ENCODE data around the gene ANKRD13A.

DNA sequence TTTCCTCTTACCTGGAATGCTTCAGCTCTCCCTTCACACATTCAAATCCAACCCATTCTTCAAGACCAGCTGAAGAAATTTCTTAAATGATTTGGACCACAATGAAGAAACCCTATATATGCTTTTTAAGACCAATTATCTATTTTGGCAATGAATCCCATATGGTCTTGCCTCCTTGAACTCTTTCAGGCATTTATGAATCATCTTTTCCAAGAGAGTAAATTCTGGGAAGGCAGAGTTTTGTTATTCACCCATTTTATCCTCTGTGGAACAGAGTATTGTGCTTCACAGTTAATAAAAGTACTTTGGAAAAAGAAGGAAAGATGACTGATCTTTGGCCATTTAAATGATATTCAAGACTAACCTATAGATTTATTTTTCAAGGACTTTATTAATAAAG is 17.0 kb upstream of the ANKRD13A start:
- TF ChIP-seq FOXM1 (IDR thresholded peaks at IDR 0.05; ENCODE audit: borderline replicate concordance) (no peak), FOXK2 (IDR thresholded peaks at IDR 0.05) (no peak), BHLHE40 (IDR thresholded peaks at IDR 0.05; ENCODE audit: borderline replicate concordance) (no peak), FOXA1 (IDR thresholded peaks at IDR 0.05) (no peak), SP1 (IDR thresholded peaks at IDR 0.05) (no peak), ARNT (IDR thresholded peaks at IDR 0.05) (no peak), L3MBTL2 (conservative IDR thresholded peaks at IDR 0.05) (no peak), NFRKB (IDR thresholded peaks at IDR 0.05) (no peak), TARDBP (IDR thresholded peaks at IDR 0.05) (no peak), SUZ12 (IDR thresholded peaks at IDR 0.05) (no peak)
- TF ChIP-seq, protein P1, sequence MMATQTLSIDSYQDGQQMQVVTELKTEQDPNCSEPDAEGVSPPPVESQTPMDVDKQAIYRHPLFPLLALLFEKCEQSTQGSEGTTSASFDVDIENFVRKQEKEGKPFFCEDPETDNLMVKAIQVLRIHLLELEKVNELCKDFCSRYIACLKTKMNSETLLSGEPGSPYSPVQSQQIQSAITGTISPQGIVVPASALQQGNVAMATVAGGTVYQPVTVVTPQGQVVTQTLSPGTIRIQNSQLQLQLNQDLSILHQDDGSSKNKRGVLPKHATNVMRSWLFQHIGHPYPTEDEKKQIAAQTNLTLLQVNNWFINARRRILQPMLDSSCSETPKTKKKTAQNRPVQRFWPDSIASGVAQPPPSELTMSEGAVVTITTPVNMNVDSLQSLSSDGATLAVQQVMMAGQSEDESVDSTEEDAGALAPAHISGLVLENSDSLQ (IDR thresholded peaks at IDR 0.05) = no peak

Measured in HEK293T (cell line).